HCT116 (cell line): ENCODE results near the gene PEX10.

ENCODE experiments used
- SIN3A ChIP-seq: IDR thresholded peaks from 2 replicates; pipeline ENCODE4 v1.6.1; 2012; ENCODE audit warnings: low read depth
- TF ChIP-seq, protein P1 (sequence below): IDR thresholded peaks from 2 replicates; pipeline ENCODE4 v1.6.1; 2011; ENCODE audit warnings: mild to moderate bottlenecking, low read length, moderate library complexity; ENCODE audit not compliant: insufficient replicate concordance; ENCODE audit errors: extremely low read depth
- TF ChIP-seq, protein P2 (sequence below), 3 experiments: fragments of 200-600 bp in 1 of 3; sonication (generic) in 1 of 3; IDR thresholded peaks in 2 of 3; conservative IDR thresholded peaks in 1 of 3; 2 replicates each; pipeline ENCODE4 v1.5.1; 2012 to 2017; ENCODE audit warnings: low read depth in 2 of 3, low read length in 2 of 3, antibody characterized with exemption in 1 of 3, borderline replicate concordance in 1 of 3, control low read depth in 1 of 3, mild to moderate bottlenecking in 1 of 3, mixed read lengths in 1 of 3, mixed run types in 1 of 3, moderate library complexity in 1 of 3; ENCODE audit not compliant: insufficient read depth in 1 of 3

DNA sequence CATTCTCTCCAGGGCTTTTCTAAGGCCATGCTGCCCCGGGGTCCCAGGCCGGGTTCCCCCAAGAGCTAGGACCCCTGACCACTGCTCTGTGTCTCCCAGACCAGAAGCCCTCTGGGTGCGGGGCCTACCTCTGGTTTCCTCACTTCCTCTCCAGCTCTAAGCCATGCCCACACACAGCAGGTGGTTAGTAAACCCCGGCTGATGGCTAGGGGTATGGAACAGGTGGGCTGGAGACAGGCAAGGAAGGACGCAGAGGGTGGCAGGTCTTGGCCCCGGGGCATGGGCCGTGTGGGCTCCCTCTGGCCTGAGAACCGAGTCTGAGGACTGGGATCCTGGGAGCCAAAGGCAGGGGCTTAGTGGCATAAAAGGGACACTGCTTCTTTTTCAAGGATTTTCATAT, 47.8 kb upstream of the PEX10 start:
- TF ChIP-seq, protein P1, sequence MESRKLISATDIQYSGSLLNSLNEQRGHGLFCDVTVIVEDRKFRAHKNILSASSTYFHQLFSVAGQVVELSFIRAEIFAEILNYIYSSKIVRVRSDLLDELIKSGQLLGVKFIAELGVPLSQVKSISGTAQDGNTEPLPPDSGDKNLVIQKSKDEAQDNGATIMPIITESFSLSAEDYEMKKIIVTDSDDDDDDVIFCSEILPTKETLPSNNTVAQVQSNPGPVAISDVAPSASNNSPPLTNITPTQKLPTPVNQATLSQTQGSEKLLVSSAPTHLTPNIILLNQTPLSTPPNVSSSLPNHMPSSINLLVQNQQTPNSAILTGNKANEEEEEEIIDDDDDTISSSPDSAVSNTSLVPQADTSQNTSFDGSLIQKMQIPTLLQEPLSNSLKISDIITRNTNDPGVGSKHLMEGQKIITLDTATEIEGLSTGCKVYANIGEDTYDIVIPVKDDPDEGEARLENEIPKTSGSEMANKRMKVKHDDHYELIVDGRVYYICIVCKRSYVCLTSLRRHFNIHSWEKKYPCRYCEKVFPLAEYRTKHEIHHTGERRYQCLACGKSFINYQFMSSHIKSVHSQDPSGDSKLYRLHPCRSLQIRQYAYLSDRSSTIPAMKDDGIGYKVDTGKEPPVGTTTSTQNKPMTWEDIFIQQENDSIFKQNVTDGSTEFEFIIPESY, result no peak
- TF ChIP-seq, protein P2, sequence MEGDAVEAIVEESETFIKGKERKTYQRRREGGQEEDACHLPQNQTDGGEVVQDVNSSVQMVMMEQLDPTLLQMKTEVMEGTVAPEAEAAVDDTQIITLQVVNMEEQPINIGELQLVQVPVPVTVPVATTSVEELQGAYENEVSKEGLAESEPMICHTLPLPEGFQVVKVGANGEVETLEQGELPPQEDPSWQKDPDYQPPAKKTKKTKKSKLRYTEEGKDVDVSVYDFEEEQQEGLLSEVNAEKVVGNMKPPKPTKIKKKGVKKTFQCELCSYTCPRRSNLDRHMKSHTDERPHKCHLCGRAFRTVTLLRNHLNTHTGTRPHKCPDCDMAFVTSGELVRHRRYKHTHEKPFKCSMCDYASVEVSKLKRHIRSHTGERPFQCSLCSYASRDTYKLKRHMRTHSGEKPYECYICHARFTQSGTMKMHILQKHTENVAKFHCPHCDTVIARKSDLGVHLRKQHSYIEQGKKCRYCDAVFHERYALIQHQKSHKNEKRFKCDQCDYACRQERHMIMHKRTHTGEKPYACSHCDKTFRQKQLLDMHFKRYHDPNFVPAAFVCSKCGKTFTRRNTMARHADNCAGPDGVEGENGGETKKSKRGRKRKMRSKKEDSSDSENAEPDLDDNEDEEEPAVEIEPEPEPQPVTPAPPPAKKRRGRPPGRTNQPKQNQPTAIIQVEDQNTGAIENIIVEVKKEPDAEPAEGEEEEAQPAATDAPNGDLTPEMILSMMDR (IDR thresholded peaks at IDR 0.05 in 2 of 3, conservative IDR thresholded peaks at IDR 0.05 in 1 of 3; ENCODE audit: borderline replicate concordance in 1 of 3, insufficient read depth in 1 of 3, low read depth in 2 of 3, low read length in 2 of 3), result no peak
- TF ChIP-seq SIN3A, result no peak
